AG08395 (cell line): ENCODE data around the gene CDC14B.
A peak's percentile ranks its signal among the peaks of the same experiment; 100 is the strongest.
"Not testable (repeated sequence)": the region's sequence is repeated elsewhere in the genome, so short reads cannot be mapped to it uniquely, and the experiment has no call there.

Source experiments
- DNase-seq: peaks from one replicate; pipeline ENCODE4 v3.0.0; 2012; ENCODE audit warnings: mixed read lengths, low spot score

CDC14B gene

GRCh38 chr9:96587338-96588315 is 32.0 kb downstream of the CDC14B start:
- DNase-seq = no peak

- no peak for DNase-seq
Observed at GRCh38 chr9:96585426-96585825, 34.2 kb downstream of the CDC14B start.

DNA sequence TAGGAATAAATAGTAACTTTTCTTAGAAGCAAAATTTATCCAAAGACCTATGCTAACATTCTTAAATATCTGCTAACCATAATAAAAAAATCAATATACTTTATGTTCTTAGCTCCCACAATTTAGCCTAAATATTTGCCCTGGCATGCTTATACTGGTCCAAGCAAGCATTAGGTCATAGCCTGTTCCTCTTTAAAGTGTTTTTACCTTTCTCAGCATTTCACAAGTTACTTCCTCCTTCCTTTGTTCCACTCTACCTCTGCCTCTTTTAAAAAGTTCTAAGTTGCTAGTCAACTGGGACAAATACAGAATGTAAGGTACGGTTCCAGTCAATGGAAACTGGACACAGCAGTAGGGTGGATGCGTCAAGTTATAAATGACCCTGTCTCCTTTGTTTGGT is 37.4 kb downstream of the CDC14B start:
- DNase-seq = not testable (repeated sequence)

- DNase-seq = no peak
Observed at GRCh38 chr9:96581786-96582185, 37.9 kb downstream of the CDC14B start.

- no peak for DNase-seq
Observed at GRCh38 chr9:96581301-96581700, 38.3 kb downstream of the CDC14B start.

DNA sequence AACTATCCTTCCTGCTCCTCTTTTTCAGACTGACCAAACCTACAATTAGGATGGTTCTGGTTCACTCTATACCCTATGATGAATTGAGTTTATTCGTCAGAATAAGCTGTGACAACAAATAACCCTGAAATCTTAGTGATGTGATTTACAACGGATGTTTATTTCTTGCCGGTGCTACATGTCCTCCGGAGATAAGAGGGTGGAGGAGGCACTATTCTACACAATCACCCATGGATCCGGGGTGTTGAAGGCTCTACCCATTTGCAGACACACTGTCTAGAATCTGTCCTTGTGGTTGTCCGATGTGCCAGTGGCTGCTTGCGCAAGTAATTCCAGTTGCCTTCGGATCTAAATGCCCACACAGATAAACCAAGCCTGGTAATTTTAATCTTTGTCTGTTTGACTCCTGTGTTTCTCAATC is 44.7 kb downstream of the CDC14B start:
- no peak for DNase-seq

DNA sequence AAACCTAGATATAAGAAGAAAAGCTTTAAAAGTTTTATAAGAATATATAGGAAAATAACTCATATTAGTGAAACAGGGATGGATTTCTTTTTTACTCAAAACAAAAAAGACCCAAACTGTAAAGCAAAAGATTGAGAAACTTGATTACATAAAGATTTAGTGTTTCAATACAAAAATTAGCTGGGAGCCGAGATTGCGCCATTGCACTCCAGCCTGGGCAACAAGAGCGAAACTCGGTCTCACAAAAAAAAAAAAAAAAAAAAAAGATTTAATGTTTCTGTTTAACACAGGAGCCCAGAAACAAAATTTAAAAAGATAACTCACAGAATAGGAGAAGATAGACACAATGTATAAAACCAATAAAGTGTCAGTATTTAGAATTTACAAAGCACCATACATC is 45.2 kb downstream of the CDC14B start:
- no peak for DNase-seq

GRCh38 chr9:96567203-96567700 is 52.4 kb downstream of the CDC14B start:
- DNase-seq = peak; percentile 55

DNA sequence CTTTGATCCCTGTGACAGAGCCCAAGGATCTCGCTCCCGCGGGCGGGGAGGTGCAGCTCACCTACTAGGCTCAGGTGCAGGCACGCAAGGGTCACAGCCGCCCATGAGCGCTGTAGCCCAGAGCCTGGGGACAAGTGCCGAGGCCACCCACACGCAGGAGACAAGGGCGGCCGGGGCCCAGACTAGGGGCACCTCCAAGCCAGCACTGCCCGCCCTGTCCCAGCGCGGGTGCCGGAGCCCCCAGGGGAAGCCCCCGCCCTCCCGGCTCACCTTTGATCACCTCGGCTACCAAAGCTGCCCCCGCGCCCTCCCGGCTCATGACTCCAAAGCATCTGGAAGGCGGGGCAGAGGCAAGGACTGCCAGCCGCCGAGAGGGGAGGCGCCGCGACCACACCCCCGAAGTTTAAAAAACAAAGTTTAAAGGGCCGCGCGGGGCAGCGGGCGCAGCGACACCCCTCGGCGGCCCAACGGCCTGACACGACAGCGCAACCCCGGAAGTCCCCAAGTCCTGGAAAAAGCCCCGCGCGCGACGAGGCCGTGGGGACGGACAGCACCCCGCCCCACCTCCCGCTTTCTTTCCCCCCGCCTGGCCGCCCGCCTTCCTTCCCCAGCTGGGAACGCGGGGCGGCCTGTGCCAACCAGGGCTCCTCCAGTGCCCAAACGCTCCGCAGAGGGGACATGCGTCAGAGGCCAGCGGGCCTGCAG is 53.0 kb downstream of the CDC14B start:
- peak; percentile 77 for DNase-seq

- DNase-seq = peak; percentile 58
Observed at GRCh38 chr9:96565671-96566497, 53.8 kb downstream of the CDC14B start.

DNA sequence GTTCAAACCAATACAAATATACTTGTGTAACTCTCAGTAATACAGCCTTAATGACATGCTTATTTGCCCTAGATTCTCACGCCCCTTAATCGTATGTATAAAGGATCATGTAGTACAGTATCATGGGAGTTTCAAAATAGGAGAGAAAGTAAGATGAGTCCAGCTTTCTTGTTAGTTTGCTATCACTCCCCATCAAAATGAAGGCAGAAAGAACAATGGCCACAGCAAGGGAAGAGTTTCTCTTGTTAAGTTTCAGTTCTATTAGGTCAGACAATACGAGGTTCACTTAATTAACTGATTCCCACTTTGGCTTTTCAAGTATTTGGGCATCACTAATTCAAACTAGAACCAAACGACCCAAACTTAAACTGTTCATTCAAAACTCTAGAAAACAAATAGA is 55.4 kb downstream of the CDC14B start:
- DNase-seq = no peak

DNA sequence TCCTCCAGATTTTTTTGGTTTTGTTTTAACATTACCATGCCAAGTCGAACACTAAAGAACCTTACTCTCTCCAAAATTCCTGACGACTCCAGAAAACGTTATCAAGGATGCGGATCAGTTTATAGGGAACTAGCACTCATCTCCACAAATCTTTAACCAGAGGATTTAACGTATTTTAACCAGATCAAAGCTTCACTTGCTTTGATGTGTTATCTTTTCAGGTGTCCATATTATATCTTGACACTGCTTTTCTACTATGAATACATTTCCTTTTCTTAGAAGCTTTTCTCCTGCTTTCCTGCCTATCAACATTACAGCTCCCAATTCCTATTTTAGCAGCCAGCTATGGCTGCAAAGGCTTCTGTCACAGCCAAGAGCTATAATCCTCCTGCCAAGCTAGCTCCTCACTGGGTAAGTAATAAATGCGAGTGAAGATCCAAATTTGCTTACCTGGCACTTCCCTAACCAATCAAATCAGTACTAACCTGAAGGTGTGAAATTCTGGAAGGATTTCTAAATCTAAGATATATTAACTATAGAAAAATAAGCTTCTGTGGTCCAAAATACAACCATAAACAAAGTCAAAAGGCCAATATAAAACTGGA is 60.2 kb downstream of the CDC14B start:
- DNase-seq = no peak

GRCh38 chr9:96557921-96558320 is 61.7 kb downstream of the CDC14B start:
- DNase-seq = no peak

- DNase-seq = peak; percentile 40
Observed at GRCh38 chr9:96556701-96557461, 62.8 kb downstream of the CDC14B start.

DNA sequence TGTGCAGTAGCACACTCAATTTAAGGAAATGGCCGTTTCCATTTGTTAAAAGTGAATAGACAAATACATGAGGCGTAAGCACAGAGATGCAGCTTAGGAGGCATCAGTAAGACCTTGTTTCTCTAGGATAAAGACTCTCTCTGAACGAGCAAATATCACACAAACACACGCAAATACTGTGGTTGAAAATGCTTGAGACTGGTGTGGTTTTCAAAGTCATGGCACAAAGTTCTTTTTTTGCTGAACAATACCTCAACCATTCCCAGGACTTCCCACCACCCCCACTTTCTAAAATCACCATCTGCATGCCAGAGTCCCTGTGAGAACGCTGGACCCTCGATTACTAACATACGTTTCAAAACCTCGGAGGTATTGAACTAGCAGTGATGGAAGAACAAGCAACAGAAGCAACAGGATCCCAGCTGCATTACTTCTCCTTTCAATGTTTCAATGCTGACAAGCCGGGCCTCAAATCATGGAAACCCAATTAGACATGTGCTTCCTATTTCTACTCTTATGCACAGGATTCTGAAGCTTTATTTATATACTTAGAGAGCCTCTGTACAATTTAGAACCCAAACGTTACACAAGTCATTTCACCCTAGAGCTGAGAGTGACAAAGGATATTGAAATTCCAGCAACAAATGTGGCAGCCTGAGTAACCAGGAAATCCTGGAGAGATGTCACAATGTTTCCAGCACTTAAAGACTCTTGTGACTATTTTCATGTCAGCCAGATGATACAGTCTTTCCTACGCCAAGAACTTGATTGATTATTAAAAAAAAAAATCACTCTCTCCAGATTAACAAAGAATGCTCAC is 63.9 kb downstream of the CDC14B start:
- DNase-seq = peak; percentile 62

DNA sequence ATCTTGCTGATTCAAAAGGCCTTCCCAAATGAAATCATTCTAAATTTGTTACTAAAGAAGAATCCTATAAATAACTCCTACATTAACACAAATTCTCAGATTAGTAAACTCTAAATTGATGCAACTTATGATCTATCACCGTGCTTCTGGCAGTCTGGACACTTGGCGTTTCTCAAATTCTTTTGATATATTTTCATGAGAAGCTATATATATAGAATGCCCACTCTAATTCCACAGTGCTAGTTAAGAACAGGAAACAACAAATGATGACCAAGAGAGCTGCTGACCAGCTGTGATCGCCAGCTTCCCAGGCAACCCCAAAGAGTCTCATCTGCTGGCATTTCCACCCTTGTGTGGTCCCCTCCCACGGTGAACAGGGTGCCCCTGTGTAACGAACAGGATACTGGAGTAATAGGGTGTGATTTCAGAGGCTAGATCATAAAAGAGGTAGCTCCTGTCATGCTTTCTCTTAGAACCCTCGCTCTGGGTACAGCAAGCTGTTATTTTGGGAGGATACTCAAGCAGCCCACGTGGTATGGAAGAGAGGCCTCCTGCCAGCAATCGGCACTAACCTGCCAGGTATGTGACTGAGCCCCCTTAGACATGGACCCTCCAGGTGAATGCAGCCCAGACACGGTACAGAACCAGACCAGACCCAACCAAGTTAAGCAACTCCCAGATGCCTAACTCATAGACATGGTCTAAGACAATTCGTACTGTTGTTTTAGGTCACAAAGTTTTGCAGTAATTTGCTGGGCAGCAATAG is 64.7 kb downstream of the CDC14B start:
- DNase-seq = peak; percentile 40

GRCh38 chr9:96554326-96554725 is 65.3 kb downstream of the CDC14B start:
- peak; percentile 20 for DNase-seq

GRCh38 chr9:96553070-96553469 is 66.6 kb downstream of the CDC14B start:
- DNase-seq = peak; percentile 73

GRCh38 chr9:96551403-96551802 is 68.2 kb downstream of the CDC14B start:
- no peak for DNase-seq
